Endothelial cell (in vitro differentiated cells): ENCODE results near the gene SASH1. TPM values are rescaled to one million over a fixed set of nuclear protein-coding genes. Genes with fewer than 3 reads are reported as not detected.
A peak's percentile ranks its signal among the peaks of the same experiment; 100 is the strongest.

Experiments used
- DNase-seq: peaks from one replicate; pipeline ENCODE4 v3.0.0; 2021; ENCODE audit warnings: low spot score
- H3K27ac Mint-ChIP-seq: one replicate; pipeline ENCODE4 v1.8.0; 2021; ENCODE audit warnings: mixed read lengths, inconsistent platforms; ENCODE audit not compliant: unreplicated experiment
- H3K27me3 Mint-ChIP-seq: one replicate; pipeline ENCODE4 v1.8.0; 2021; ENCODE audit warnings: mild to moderate bottlenecking, moderate library complexity, mixed read lengths, inconsistent platforms; ENCODE audit not compliant: unreplicated experiment
- H3K36me3 Mint-ChIP-seq: one replicate; pipeline ENCODE4 v1.8.0; 2021; ENCODE audit warnings: mild to moderate bottlenecking, low read depth, mixed read lengths, inconsistent platforms; ENCODE audit not compliant: unreplicated experiment
- H3K4me1 Mint-ChIP-seq: one replicate; pipeline ENCODE4 v1.8.0; 2021; ENCODE audit warnings: mild to moderate bottlenecking, mixed read lengths, inconsistent platforms; ENCODE audit not compliant: unreplicated experiment
- H3K4me3 Mint-ChIP-seq: one replicate; pipeline ENCODE4 v1.8.0; 2021; ENCODE audit warnings: mild to moderate bottlenecking, mixed read lengths, inconsistent platforms; ENCODE audit not compliant: unreplicated experiment
- H3K9me3 Mint-ChIP-seq: one replicate; pipeline ENCODE4 v1.8.0; 2021; ENCODE audit warnings: mixed read lengths, inconsistent platforms; ENCODE audit not compliant: unreplicated experiment
- total RNA-seq: library from RNA; stranded (reverse); fragmentation: NEBNext Ultra II Directional; extraction: Animal tissue kit (Norgen Biotek cat#: 25700); gene quantifications from one replicate; pipeline ENCODE4 v1.2.1, GENCODE V29; 2021; ENCODE audit not compliant: unreplicated experiment
- TF ChIP-seq, protein P1 (sequence below): fragments of 200-600 bp; sonication (generic); IDR thresholded peaks from one replicate; pipeline ENCODE4 v1.5.0; 2021; ENCODE audit warnings: antibody characterized with exemption; ENCODE audit not compliant: unreplicated experiment

Gene SASH1
- total RNA-seq, 1 donor from 2014 or later: 138 TPM

DNA sequence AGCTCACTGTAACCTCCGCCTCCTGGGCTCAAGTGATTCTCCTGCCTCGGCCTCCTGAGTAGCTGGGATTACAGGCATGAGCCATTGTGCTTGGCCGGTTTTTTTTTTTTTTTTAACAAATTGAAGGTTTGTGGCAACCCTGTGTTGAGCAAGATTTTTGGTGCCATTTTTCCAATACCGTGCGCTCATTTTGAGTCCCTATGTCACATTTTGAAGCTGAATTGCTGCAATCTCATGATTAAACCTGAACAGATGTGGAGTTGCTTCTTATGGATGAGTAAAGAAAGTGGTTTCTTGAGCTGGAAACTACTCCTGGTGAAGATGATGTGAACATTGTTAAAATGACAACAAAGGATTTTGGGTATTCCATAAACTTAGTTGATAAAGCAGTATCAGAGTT lies 16.6 kb downstream of the SASH1 start:
- peaks cover 5% of the 10 kb centered on the region for H3K27me3 Mint-ChIP-seq
- H3K27ac Mint-ChIP-seq: no peak overlapping the region
- H3K4me1 Mint-ChIP-seq: peaks cover 48% of the 10 kb centered on the region
- no peaks in the 10 kb centered on the region for H3K9me3 Mint-ChIP-seq
- peaks cover 36% of the 10 kb centered on the region for H3K36me3 Mint-ChIP-seq
- H3K4me3 Mint-ChIP-seq: no peak overlapping the region
- no peak for DNase-seq
- TF ChIP-seq, protein P1, sequence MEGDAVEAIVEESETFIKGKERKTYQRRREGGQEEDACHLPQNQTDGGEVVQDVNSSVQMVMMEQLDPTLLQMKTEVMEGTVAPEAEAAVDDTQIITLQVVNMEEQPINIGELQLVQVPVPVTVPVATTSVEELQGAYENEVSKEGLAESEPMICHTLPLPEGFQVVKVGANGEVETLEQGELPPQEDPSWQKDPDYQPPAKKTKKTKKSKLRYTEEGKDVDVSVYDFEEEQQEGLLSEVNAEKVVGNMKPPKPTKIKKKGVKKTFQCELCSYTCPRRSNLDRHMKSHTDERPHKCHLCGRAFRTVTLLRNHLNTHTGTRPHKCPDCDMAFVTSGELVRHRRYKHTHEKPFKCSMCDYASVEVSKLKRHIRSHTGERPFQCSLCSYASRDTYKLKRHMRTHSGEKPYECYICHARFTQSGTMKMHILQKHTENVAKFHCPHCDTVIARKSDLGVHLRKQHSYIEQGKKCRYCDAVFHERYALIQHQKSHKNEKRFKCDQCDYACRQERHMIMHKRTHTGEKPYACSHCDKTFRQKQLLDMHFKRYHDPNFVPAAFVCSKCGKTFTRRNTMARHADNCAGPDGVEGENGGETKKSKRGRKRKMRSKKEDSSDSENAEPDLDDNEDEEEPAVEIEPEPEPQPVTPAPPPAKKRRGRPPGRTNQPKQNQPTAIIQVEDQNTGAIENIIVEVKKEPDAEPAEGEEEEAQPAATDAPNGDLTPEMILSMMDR: no peak

DNA sequence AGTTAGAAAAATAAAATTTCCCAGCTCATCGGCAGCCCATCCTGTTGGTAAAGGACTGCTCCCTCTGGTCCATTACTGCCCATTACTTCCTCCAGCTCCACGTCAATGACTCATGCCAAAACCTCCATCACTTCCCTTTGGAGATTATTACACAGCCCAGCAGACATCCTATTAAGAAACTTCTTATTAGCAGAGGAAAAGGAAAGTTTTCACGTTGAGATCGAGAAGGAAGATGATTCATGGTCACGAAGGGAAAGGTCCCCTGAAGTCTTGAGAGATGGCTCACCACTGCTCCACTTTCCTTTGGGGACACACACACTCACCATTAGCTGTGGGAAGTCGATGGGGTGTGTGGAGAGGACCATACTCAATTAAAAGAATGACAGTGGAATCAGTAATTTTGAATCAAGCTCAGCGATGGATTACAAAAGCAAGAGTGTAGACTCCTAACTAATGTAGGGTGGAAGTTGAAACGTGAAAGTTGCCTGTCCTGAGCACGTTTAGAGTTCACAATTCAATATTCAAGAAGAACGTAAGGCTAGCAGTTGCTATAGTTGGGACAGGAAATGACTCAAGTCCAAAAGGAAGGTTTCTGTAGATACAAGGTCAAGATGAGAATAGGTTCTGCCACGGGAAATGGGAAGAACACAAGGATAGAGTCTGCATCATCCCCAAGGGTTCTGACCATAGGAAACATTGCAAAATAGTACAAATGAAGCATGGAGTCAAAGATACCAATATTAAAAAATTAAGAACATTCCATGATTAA lies 21.6 kb downstream of the SASH1 start:
- no peak for DNase-seq
- Mint-ChIP-seq H3K4me1 (peaks cover 77% of the 10 kb centered on the region), H3K27ac (peak overlapping the region; percentile 59), H3K27me3 (peaks cover 12% of the 10 kb centered on the region), H3K4me3 (no peak overlapping the region), H3K36me3 (peaks cover 31% of the 10 kb centered on the region), H3K9me3 (no peaks in the 10 kb centered on the region)
- TF ChIP-seq, protein P1: no peak

- peaks cover 12% of the 10 kb centered on the region for H3K27me3 Mint-ChIP-seq
- TF ChIP-seq, protein P1: no peak
- H3K27ac Mint-ChIP-seq: peak overlapping the region; percentile 98
- no peaks in the 10 kb centered on the region for H3K9me3 Mint-ChIP-seq
- H3K4me3 Mint-ChIP-seq: no peak overlapping the region
- H3K36me3 Mint-ChIP-seq: peaks cover 33% of the 10 kb centered on the region
- no peak for DNase-seq
- peaks cover 77% of the 10 kb centered on the region for H3K4me1 Mint-ChIP-seq
Observed at GRCh38 chr6:148365041-148365440, 22.4 kb downstream of the SASH1 start.

DNA sequence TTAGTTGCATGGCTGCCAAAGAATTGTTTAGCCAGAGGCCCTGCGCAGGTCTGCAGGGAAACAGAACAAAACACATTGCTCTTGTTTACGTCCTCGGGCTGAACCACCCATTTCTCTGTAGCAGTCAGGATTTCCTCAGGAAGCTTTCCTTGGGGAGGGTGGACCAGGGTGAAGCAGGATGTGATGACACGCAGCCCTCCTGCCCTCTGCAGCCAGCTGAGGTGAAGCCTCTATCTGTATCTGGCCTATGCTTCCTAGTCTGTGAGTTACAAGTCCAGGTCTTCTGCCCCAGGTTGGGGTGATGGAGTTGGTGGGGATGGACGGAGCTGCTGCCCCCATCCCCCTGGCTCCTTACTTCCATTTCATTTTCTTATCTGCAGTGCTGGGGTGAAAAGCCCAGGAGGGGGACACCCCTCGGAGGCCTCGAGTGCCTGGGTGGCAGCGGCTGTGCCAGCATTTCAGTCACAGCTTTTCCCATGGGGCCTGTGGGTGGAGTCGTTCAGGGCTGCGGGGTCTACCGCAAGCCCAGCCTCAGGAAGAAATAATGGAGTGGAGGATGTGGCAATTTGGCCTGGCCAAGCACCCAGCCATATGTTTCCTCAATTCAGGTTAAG lies 24.9 kb downstream of the SASH1 start:
- H3K4me1 Mint-ChIP-seq: peaks cover 69% of the 10 kb centered on the region
- H3K27me3 Mint-ChIP-seq: peaks cover 7% of the 10 kb centered on the region
- peak; percentile 71 for DNase-seq
- no peaks in the 10 kb centered on the region for H3K9me3 Mint-ChIP-seq
- TF ChIP-seq, protein P1: no peak
- peaks cover 21% of the 10 kb centered on the region for H3K36me3 Mint-ChIP-seq
- H3K4me3 Mint-ChIP-seq: peak overlapping the region; percentile 25
- peak overlapping the region; percentile 98 for H3K27ac Mint-ChIP-seq

- peaks cover 14% of the 10 kb centered on the region for H3K36me3 Mint-ChIP-seq
- H3K9me3 Mint-ChIP-seq: no peaks in the 10 kb centered on the region
- TF ChIP-seq, protein P1: no peak
- peaks cover 66% of the 10 kb centered on the region for H3K4me1 Mint-ChIP-seq
- H3K27me3 Mint-ChIP-seq: peaks cover 10% of the 10 kb centered on the region
- no peak overlapping the region for H3K27ac Mint-ChIP-seq
- peak overlapping the region; percentile 44 for H3K4me3 Mint-ChIP-seq
- no peak for DNase-seq
Observed at GRCh38 chr6:148370176-148370575, 27.5 kb downstream of the SASH1 start.
